Naive thymus-derived CD4-positive, alpha-beta T cell (primary cell): ENCODE data around the gene ALKBH1. TPM values are rescaled to one million over a fixed set of nuclear protein-coding genes. Genes with fewer than 3 reads are reported as not detected.
"Not testable (repeated sequence)": the region's sequence is repeated elsewhere in the genome, so short reads cannot be mapped to it uniquely, and the experiment has no call there.

Experiments used
- ATAC-seq: fragments of 150-1000 bp; cut with Tn5 transposase; 2 replicates; pipeline ENCODE4 v1.10.0; 2021; ENCODE audit warnings: mild to moderate bottlenecking, moderate library complexity
- CTCF ChIA-PET: fragments of 350-600 bp; sonication (Branson Sonifier 250); formaldehyde crosslinking; loops from one replicate; lab custom pipeline; 2021; ENCODE audit warnings: antibody characterized with exemption; lab: Charles Lee
- POLR2A ChIA-PET: fragments of 350-600 bp; sonication (Branson Sonifier 250); formaldehyde crosslinking; loops from one replicate; lab custom pipeline; 2021; ENCODE audit warnings: antibody characterized with exemption, inconsistent platforms; lab: Charles Lee
- DNase-seq, 9 donors: peaks; one replicate each; pipeline versions ENCODE4 v3.0.0 to v3.0.0-alpha.2; 2020 to 2022; ENCODE audit warnings: mixed read lengths in 1 of 9
- H3K27ac ChIP-seq: one replicate; pipeline ENCODE4 v1.7.0; 2013; ENCODE audit warnings: mild to moderate bottlenecking, low read depth, low read length, moderate library complexity
- H3K27me3 ChIP-seq, 2 donors: one replicate each; pipeline ENCODE4 v1.7.0; 2013; ENCODE audit warnings: low read length in 2 of 2, mild to moderate bottlenecking in 2 of 2, moderate library complexity in 2 of 2; ENCODE audit not compliant: control insufficient read depth in 2 of 2, insufficient read depth in 2 of 2
- H3K36me3 ChIP-seq, 3 experiments: 1 replicate in 2 of 3; 2 replicates in 1 of 3; pipeline ENCODE4 v1.7.0; 2013; ENCODE audit warnings: low read length in 3 of 3, mild to moderate bottlenecking in 3 of 3, moderate library complexity in 1 of 3; ENCODE audit not compliant: insufficient read depth in 3 of 3, control insufficient read depth in 2 of 3
- H3K4me1 ChIP-seq, 2 donors: one replicate each; pipeline ENCODE4 v1.7.0; 2013; ENCODE audit warnings: low read length in 2 of 2, mild to moderate bottlenecking in 2 of 2, moderate library complexity in 1 of 2; ENCODE audit not compliant: control insufficient read depth in 2 of 2, insufficient read depth in 2 of 2
- H3K4me3 ChIP-seq: 2 replicates; pipeline ENCODE4 v1.7.0; 2013; ENCODE audit warnings: mild to moderate bottlenecking, low read length
- H3K9me3 ChIP-seq, 3 experiments: 1 replicate in 2 of 3; 2 replicates in 1 of 3; pipeline ENCODE4 v1.7.0; 2013; ENCODE audit warnings: low read length in 3 of 3; ENCODE audit not compliant: control insufficient read depth in 2 of 3
- H3K27ac Mint-ChIP-seq, 9 donors: one replicate each; pipeline ENCODE4 v1.8.0; 2020 to 2022; ENCODE audit warnings: mixed read lengths in 9 of 9, mild to moderate bottlenecking in 8 of 9, moderate library complexity in 5 of 9, inconsistent platforms in 2 of 9
- H3K27me3 Mint-ChIP-seq, 5 donors: one replicate each; pipeline ENCODE4 v1.8.0; 2021 to 2022; ENCODE audit warnings: mixed read lengths in 5 of 5, mild to moderate bottlenecking in 1 of 5
- H3K36me3 Mint-ChIP-seq, 5 donors: one replicate each; pipeline ENCODE4 v1.8.0; 2020 to 2022; ENCODE audit warnings: mixed read lengths in 5 of 5, mild to moderate bottlenecking in 3 of 5, inconsistent platforms in 1 of 5
- H3K4me1 Mint-ChIP-seq, 7 donors: one replicate each; pipeline ENCODE4 v1.8.0; 2020 to 2022; ENCODE audit warnings: mixed read lengths in 7 of 7, mild to moderate bottlenecking in 3 of 7, inconsistent platforms in 1 of 7
- H3K4me3 Mint-ChIP-seq, 10 donors: one replicate each; pipeline ENCODE4 v1.8.0; 2020 to 2022; ENCODE audit warnings: mild to moderate bottlenecking in 10 of 10, mixed read lengths in 10 of 10, moderate library complexity in 6 of 10, inconsistent platforms in 2 of 10
- H3K9me3 Mint-ChIP-seq, 11 donors: one replicate each; pipeline ENCODE4 v1.8.0; 2020 to 2022; ENCODE audit warnings: mixed read lengths in 11 of 11, mild to moderate bottlenecking in 4 of 11, inconsistent platforms in 1 of 11, moderate library complexity in 1 of 11
- intact Hi-C, 2 donors: fragments of 100-400 bp; cut with micrococcal nuclease; formaldehyde crosslinking; loops; one replicate each; pipeline ENCODE4 v1.15.1; 2023
- polyA plus RNA-seq, 2 donors: library from polyadenylated mRNA; unstranded; fragments of 300-500 nt; fragmentation: Illumina TruSeq; gene quantifications; one replicate each; pipeline ENCODE4 v1.2.3, GENCODE V29; 2021
- total RNA-seq, 6 experiments: library from RNA in 5 of 6; stranded (reverse) in 5 of 6; gene quantifications; 1 replicate in 5 of 6; 2 replicates in 1 of 6; pipeline ENCODE4 v1.2.3 and lab custom pipeline; 2021 to 2026

The ALKBH1 gene, protein sequence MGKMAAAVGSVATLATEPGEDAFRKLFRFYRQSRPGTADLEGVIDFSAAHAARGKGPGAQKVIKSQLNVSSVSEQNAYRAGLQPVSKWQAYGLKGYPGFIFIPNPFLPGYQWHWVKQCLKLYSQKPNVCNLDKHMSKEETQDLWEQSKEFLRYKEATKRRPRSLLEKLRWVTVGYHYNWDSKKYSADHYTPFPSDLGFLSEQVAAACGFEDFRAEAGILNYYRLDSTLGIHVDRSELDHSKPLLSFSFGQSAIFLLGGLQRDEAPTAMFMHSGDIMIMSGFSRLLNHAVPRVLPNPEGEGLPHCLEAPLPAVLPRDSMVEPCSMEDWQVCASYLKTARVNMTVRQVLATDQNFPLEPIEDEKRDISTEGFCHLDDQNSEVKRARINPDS
- total RNA-seq (10 to 100 TPM; 10.2 to 20.3 (median 14.1) TPM), polyA plus RNA-seq (10 to 100 TPM in 1 of 2 donors, 1 to 10 TPM in 1; 7.6 to 10.7 TPM), total RNA-seq (lab: John Stamatoyannopoulos, UW) (8.3 reads per million, percentile 32 among the genes with 10 or more reads in this experiment)

DNA sequence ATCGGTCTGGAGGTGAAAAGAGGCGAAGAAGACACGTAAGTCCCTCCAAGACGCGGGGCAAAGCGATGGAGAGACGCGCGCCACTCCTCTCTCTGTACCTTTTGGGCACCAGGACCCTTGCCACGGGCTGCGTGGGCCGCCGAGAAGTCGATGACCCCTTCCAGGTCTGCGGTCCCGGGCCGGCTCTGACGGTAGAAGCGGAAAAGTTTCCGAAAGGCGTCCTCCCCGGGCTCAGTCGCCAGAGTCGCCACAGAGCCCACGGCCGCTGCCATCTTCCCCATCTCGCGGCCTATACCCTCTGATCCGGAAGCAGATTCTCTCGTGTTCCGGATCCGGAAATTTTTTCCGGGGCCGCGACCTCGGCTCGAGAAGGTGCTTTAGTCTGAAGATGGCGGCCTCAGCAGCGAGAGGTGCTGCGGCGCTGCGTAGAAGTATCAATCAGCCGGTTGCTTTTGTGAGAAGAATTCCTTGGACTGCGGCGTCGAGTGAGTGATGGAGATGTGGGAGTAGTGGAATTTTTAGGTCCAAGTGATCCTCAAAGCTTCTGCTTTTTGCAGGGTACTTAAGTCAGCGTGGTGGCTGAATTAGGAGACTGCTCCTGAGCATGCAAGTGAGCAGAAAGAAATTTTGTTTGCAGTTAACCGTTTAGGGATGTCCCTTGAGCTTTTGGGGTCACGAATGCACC lies at the start of gene ALKBH1, which contains the start of gene SLIRP:
Gene ALKBH1 (minus strand): TSS at position 300 of the 685 bp plus-strand sequence. CDS start 19 bp downstream, at position 281.
Gene SLIRP (plus strand): TSS at position 380 of the 685 bp plus-strand sequence. CDS start 9 bp downstream, at position 389.
- Mint-ChIP-seq H3K9me3 (no peaks in the 10 kb centered on the region), H3K4me1 (peaks cover 26 to 58% (median 44%) of the 10 kb centered on the region in 7 donors), H3K36me3 (peaks cover 3 to 24% (median 16%) of the 10 kb centered on the region in 5 donors), H3K27me3 (no peaks in the 10 kb centered on the region), H3K4me3 (peak within 1 kb of the TSS; percentile 86 to 98 (median 94)), H3K27ac (peak within 1 kb of the TSS; percentile 91 to 99 (median 94))
- ATAC-seq, result peak; percentile 98
- ChIA-PET POLR2A (interaction anchor here (0.7 to 1.6 kb wide), 11 partner anchors 8 to 331 kb away, joined by 3 to 8 read pairs (median 3); partner anchors contain the start of genes SAMD15, SNW1 and TMED8), CTCF (no interaction called here)
- H3K4me3 ChIP-seq, result peak within 1 kb of the TSS; percentile 88
- no peaks in the 10 kb centered on the region for H3K9me3 ChIP-seq
- peaks cover 22 to 24% of the 10 kb centered on the region in 2 donors for H3K4me1 ChIP-seq
- peaks cover 3 to 46% (median 17%) of the 10 kb centered on the region in 3 experiments for H3K36me3 ChIP-seq
- DNase-seq, result peak; percentile 73 to 91 (median 87)
- intact Hi-C loops, result loop anchor here (1.0 to 10.0 kb wide), 14 partner anchors 53 to 1556 kb away; partner anchors contain the start of genes ADCK1 (in 2 of the 2), SAMD15 (in 2 of the 2), SNW1 (in 2 of the 2) and SPTLC2 (in 2 of the 2)
- H3K27me3 ChIP-seq, result no peaks in the 10 kb centered on the region
- peak within 1 kb of the TSS; percentile 79 for H3K27ac ChIP-seq

- Histone ChIP-seq H3K4me3 (no peak overlapping the region), H3K27me3 (no peaks in the 10 kb centered on the region), H3K36me3 (peaks cover 17 to 56% (median 25%) of the 10 kb centered on the region in 3 experiments), H3K4me1 (peaks cover 5% of the 10 kb centered on the region in 2 donors), H3K27ac (no peak overlapping the region), H3K9me3 (no peaks in the 10 kb centered on the region)
- DNase-seq, result no peak
- ChIA-PET CTCF (no interaction called here), POLR2A (interaction anchor here (1.8 kb wide), 1 partner anchor 12 kb away, joined by 4 read pairs; no protein-coding TSS in a partner anchor)
- peaks cover 21 to 71% (median 57%) of the 10 kb centered on the region in 7 donors for H3K4me1 Mint-ChIP-seq
- intact Hi-C loops, result no loop called here
- no peak for ATAC-seq
- H3K4me3 Mint-ChIP-seq, result peak overlapping the region in 6 of 10 donors; percentile 5 to 65 (median 17)
- peak overlapping the region in 1 of 9 donors; percentile 43 for H3K27ac Mint-ChIP-seq
- H3K9me3 Mint-ChIP-seq, result no peaks in the 10 kb centered on the region
- H3K27me3 Mint-ChIP-seq, result no peaks in the 10 kb centered on the region
- H3K36me3 Mint-ChIP-seq, result peaks cover 14 to 45% (median 25%) of the 10 kb centered on the region in 5 donors
These were observed 45.1 kb upstream of the ALKBH1 start for GRCh38 chr14:77752799-77753516.

GRCh38 chr14:77752266-77752665 lies 44.4 kb upstream of the ALKBH1 start:
- no peaks in the 10 kb centered on the region for H3K27me3 ChIP-seq
- Mint-ChIP-seq H3K36me3 (peaks cover 14 to 48% (median 25%) of the 10 kb centered on the region in 5 donors), H3K4me1 (peaks cover 15 to 64% (median 50%) of the 10 kb centered on the region in 7 donors), H3K27me3 (no peaks in the 10 kb centered on the region), H3K27ac (no peak overlapping the region), H3K4me3 (peak overlapping the region in 2 of 10 donors; percentile 15 to 36), H3K9me3 (no peaks in the 10 kb centered on the region)
- H3K27ac ChIP-seq, result peak overlapping the region; percentile 7
- POLR2A ChIA-PET, result interaction anchor here (1.8 kb wide), 1 partner anchor 12 kb away, joined by 4 read pairs; no protein-coding TSS in a partner anchor
- peaks cover under 1 to 3% of the 10 kb centered on the region in 2 donors for H3K4me1 ChIP-seq
- no peaks in the 10 kb centered on the region for H3K9me3 ChIP-seq
- H3K4me3 ChIP-seq, result no peak overlapping the region
- CTCF ChIA-PET, result no interaction called here
- peaks cover 17 to 59% (median 25%) of the 10 kb centered on the region in 3 experiments for H3K36me3 ChIP-seq
- ATAC-seq (no peak), DNase-seq (no peak)
- intact Hi-C loops, result no loop called here

DNA sequence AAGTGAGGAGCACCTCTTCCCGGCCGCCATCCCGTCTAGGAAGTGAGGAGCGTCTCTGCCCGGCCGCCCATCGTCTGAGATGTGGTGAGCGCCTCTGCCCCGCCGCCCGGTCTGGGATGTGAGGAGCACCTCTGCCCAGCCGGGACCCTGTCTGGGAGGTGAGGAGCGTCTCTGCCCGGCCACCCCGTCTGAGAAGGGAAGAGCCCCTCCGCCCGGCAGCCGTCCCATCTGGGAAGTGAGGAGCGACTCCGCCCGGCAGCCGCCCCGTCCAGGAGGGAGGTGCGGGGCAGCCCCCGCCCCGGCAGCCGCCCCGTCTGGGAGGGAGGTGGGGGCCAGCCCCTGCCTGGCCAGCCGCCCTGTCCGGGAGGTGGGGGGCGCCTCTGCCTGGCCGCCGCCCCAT lies 39.6 kb upstream of the ALKBH1 start:
- H3K36me3 Mint-ChIP-seq, result peaks cover 19 to 48% (median 31%) of the 10 kb centered on the region in 5 donors
- peaks cover 8 to 57% (median 20%) of the 10 kb centered on the region in 3 experiments for H3K36me3 ChIP-seq
- intact Hi-C loops, DNase-seq, H3K27me3 ChIP-seq, H3K27ac Mint-ChIP-seq, CTCF ChIA-PET, H3K4me3 ChIP-seq, H3K9me3 ChIP-seq, H3K27ac ChIP-seq, POLR2A ChIA-PET, H3K9me3 Mint-ChIP-seq, H3K4me1 ChIP-seq, H3K4me3 Mint-ChIP-seq, ATAC-seq, H3K27me3 Mint-ChIP-seq: not testable (repeated sequence)
- peaks cover 7 to 51% (median 39%) of the 10 kb centered on the region in 7 donors for H3K4me1 Mint-ChIP-seq

GRCh38 chr14:77746064-77746702 lies 38.4 kb upstream of the ALKBH1 start:
- Histone ChIP-seq H3K9me3 (no peaks in the 10 kb centered on the region), H3K27ac (no peak overlapping the region), H3K4me3 (no peak overlapping the region), H3K27me3 (no peaks in the 10 kb centered on the region), H3K4me1 (no peaks in the 10 kb centered on the region), H3K36me3 (peaks cover 5 to 47% (median 8%) of the 10 kb centered on the region in 3 experiments)
- no peak overlapping the region for H3K4me3 Mint-ChIP-seq
- peaks cover 19 to 53% (median 31%) of the 10 kb centered on the region in 5 donors for H3K36me3 Mint-ChIP-seq
- peaks cover 9 to 53% (median 39%) of the 10 kb centered on the region in 7 donors for H3K4me1 Mint-ChIP-seq
- CTCF ChIA-PET, result interaction anchor here (1.0 kb wide), 1 partner anchor 287 kb away, joined by 3 read pairs; no protein-coding TSS in a partner anchor
- peaks cover 0 to 1% (median 0%) of the 10 kb centered on the region in 11 donors for H3K9me3 Mint-ChIP-seq
- DNase-seq, result no peak
- ATAC-seq, result no peak
- no peaks in the 10 kb centered on the region for H3K27me3 Mint-ChIP-seq
- POLR2A ChIA-PET, result no interaction called here
- peak overlapping the region in 2 of 9 donors; percentile 6 to 30 for H3K27ac Mint-ChIP-seq
- intact Hi-C loops, result no loop called here
